ENCODE data around the gene AMHR2. TPM values are rescaled to one million over a fixed set of nuclear protein-coding genes. Genes with fewer than 3 reads are reported as not detected.
"Not testable (repeated sequence)": the region's sequence is repeated elsewhere in the genome, so short reads cannot be mapped to it uniquely, and the experiment has no call there.

AMHR2 gene
- total and polyA plus RNA-seq, 2 experiments from 2014 or later = not detected

GRCh38 chr12:53402871-53403270 is 20.8 kb upstream of the AMHR2 start:
- 93 to 95% methylated on average over 7 of the region's 7 CpGs for WGBS, 2 experiments (ENCODE audit: low coverage in 1 of 2, low lambda C conversion rate in 2 of 2, missing lambda C conversion rate in 2 of 2)
- Histone ChIP-seq H4K20me1 (ENCODE audit: insufficient read depth) (no peaks in the 10 kb centered on the region), H3K9me3 (ENCODE audit: low read depth) (no peaks in the 10 kb centered on the region), H3K9me2 (ENCODE audit: insufficient read depth) (no peaks in the 10 kb centered on the region), H3K9ac (no peak overlapping the region), H3K79me2 (ENCODE audit: insufficient read depth) (peaks cover 90% of the 10 kb centered on the region), H3K4me3 (no peak overlapping the region), H3K36me3 (ENCODE audit: low read depth) (peaks cover 28% of the 10 kb centered on the region), H3K27ac (no peak overlapping the region), H2AFZ (no peak overlapping the region), H3F3A (ENCODE audit: insufficient read depth) (0 out of 2 replicates have a peak, but pooled peaks cover 4% of the 10 kb centered on the region), H3K27me3 (replicated peaks; ENCODE audit: insufficient read depth) (no peaks in the 10 kb centered on the region), H3K4me1 (ENCODE audit: insufficient read depth) (peaks cover 9% of the 10 kb centered on the region; the same call in 1 of the 2 replicates), H3K4me2 (ENCODE audit: unreplicated experiment) (no peak overlapping the region)
- no peak for TF ChIP-seq EZH2 (IDR thresholded peaks at IDR 0.05; ENCODE audit: insufficient read depth, poor library complexity, severe bottlenecking)
- TF ChIP-seq EZH2phosphoT487 (IDR thresholded peaks at IDR 0.05; ENCODE audit: insufficient read depth, low read depth) = no peak
- in situ Hi-C loops (cut with MboI) = no loop called here
- DNase-seq = no peak

- 97 to 100% methylated on average over 5 of the region's 5 CpGs for WGBS, 2 experiments (ENCODE audit: low coverage in 1 of 2, low lambda C conversion rate in 2 of 2, missing lambda C conversion rate in 2 of 2)
- Histone ChIP-seq H3K36me3 (ENCODE audit: low read depth) (peaks cover 20% of the 10 kb centered on the region; the same call in 1 of the 2 replicates), H3K27me3 (replicated peaks; ENCODE audit: insufficient read depth) (no peaks in the 10 kb centered on the region), H4K20me1 (ENCODE audit: insufficient read depth) (no peaks in the 10 kb centered on the region), H3K4me2 (ENCODE audit: unreplicated experiment) (no peak overlapping the region), H3K4me3 (no peak overlapping the region), H2AFZ (no peak overlapping the region), H3F3A (ENCODE audit: insufficient read depth) (peaks cover 8% of the 10 kb centered on the region; the same call in 1 of the 2 replicates), H3K9me2 (ENCODE audit: insufficient read depth) (no peaks in the 10 kb centered on the region), H3K79me2 (ENCODE audit: insufficient read depth) (peaks cover 11% of the 10 kb centered on the region), H3K9ac (no peak overlapping the region), H3K9me3 (ENCODE audit: low read depth) (no peaks in the 10 kb centered on the region), H3K4me1 (ENCODE audit: insufficient read depth) (peaks cover 13% of the 10 kb centered on the region), H3K27ac (no peak overlapping the region)
- DNase-seq = no peak
- in situ Hi-C loops (cut with MboI) = no loop called here
- TF ChIP-seq EZH2phosphoT487 (IDR thresholded peaks at IDR 0.05; ENCODE audit: insufficient read depth, low read depth) (no peak), EZH2 (IDR thresholded peaks at IDR 0.05; ENCODE audit: insufficient read depth, poor library complexity, severe bottlenecking) (no peak)
These were observed 12.7 kb upstream of the AMHR2 start for GRCh38 chr12:53410951-53411350.

- Histone ChIP-seq H3K27ac (peak overlapping the region; percentile 6; the same call in 1 of the 2 replicates), H3K79me2 (ENCODE audit: insufficient read depth) (no peaks in the 10 kb centered on the region), H4K20me1 (ENCODE audit: insufficient read depth) (no peaks in the 10 kb centered on the region), H3K4me2 (ENCODE audit: unreplicated experiment) (no peak overlapping the region), H3K4me1 (ENCODE audit: insufficient read depth) (peaks cover 13% of the 10 kb centered on the region), H3K36me3 (ENCODE audit: low read depth) (peaks cover 12% of the 10 kb centered on the region; the same call in 1 of the 2 replicates), H2AFZ (no peak overlapping the region), H3K4me3 (no peak overlapping the region), H3K9me3 (ENCODE audit: low read depth) (no peaks in the 10 kb centered on the region), H3K27me3 (replicated peaks; ENCODE audit: insufficient read depth) (no peaks in the 10 kb centered on the region), H3K9me2 (ENCODE audit: insufficient read depth) (no peaks in the 10 kb centered on the region), H3K9ac (no peak overlapping the region), H3F3A (ENCODE audit: insufficient read depth) (peaks cover 14% of the 10 kb centered on the region; the same call in 1 of the 2 replicates)
- TF ChIP-seq EZH2 (IDR thresholded peaks at IDR 0.05; ENCODE audit: insufficient read depth, poor library complexity, severe bottlenecking) (no peak), EZH2phosphoT487 (IDR thresholded peaks at IDR 0.05; ENCODE audit: insufficient read depth, low read depth) (no peak)
- DNase-seq = no peak
- in situ Hi-C loops (cut with MboI) = no loop called here
- 59 to 63% methylated on average over 3 of the region's 3 CpGs for WGBS, 2 experiments (ENCODE audit: low coverage in 1 of 2, low lambda C conversion rate in 2 of 2, missing lambda C conversion rate in 2 of 2)
These were observed 10.0 kb upstream of the AMHR2 start for GRCh38 chr12:53413485-53414204.

- Histone ChIP-seq H3K9me3 (ENCODE audit: low read depth) (no peaks in the 10 kb centered on the region), H3K9ac (no peak overlapping the region), H3F3A (ENCODE audit: insufficient read depth) (peaks cover 14% of the 10 kb centered on the region; the same call in 1 of the 2 replicates), H4K20me1 (ENCODE audit: insufficient read depth) (no peaks in the 10 kb centered on the region), H3K79me2 (ENCODE audit: insufficient read depth) (no peaks in the 10 kb centered on the region), H2AFZ (no peak overlapping the region), H3K4me3 (no peak overlapping the region), H3K9me2 (ENCODE audit: insufficient read depth) (no peaks in the 10 kb centered on the region), H3K4me1 (ENCODE audit: insufficient read depth) (peaks cover 13% of the 10 kb centered on the region), H3K27me3 (replicated peaks; ENCODE audit: insufficient read depth) (no peaks in the 10 kb centered on the region), H3K36me3 (ENCODE audit: low read depth) (peaks cover 4% of the 10 kb centered on the region; the same call in 1 of the 2 replicates), H3K27ac (no peak overlapping the region), H3K4me2 (ENCODE audit: unreplicated experiment) (no peak overlapping the region)
- 18 to 31% methylated on average over 3 of the region's 3 CpGs for WGBS, 2 experiments (ENCODE audit: low coverage in 1 of 2, low lambda C conversion rate in 2 of 2, missing lambda C conversion rate in 2 of 2)
- no peak for TF ChIP-seq EZH2 (IDR thresholded peaks at IDR 0.05; ENCODE audit: insufficient read depth, poor library complexity, severe bottlenecking)
- no peak for TF ChIP-seq EZH2phosphoT487 (IDR thresholded peaks at IDR 0.05; ENCODE audit: insufficient read depth, low read depth)
- in situ Hi-C loops (cut with MboI) = no loop called here
- no peak for DNase-seq
These were observed 8.8 kb upstream of the AMHR2 start for GRCh38 chr12:53414756-53415417.

GRCh38 chr12:53415752-53416389 is 7.8 kb upstream of the AMHR2 start:
- not testable (repeated sequence) for DNase-seq; H3K4me2 ChIP-seq (ENCODE audit: unreplicated experiment)

GRCh38 chr12:53417291-53417816 is 6.3 kb upstream of the AMHR2 start:
- in situ Hi-C loops (cut with MboI); H3K9ac ChIP-seq; H3K27me3 ChIP-seq (replicated peaks; ENCODE audit: insufficient read depth); H3F3A ChIP-seq (ENCODE audit: insufficient read depth); H3K36me3 ChIP-seq (ENCODE audit: low read depth); H2AFZ ChIP-seq; H3K9me3 ChIP-seq (ENCODE audit: low read depth); H3K4me3 ChIP-seq; DNase-seq; H3K79me2 ChIP-seq (ENCODE audit: insufficient read depth); H3K9me2 ChIP-seq (ENCODE audit: insufficient read depth); H3K4me2 ChIP-seq (ENCODE audit: unreplicated experiment); H3K27ac ChIP-seq; H4K20me1 ChIP-seq (ENCODE audit: insufficient read depth): not testable (repeated sequence)
- H3K4me1 ChIP-seq (ENCODE audit: insufficient read depth) = peaks cover 19% of the 10 kb centered on the region
- 83 to 87% methylated on average over 9 of the region's 9 CpGs for WGBS, 2 experiments (ENCODE audit: low coverage in 1 of 2, low lambda C conversion rate in 2 of 2, missing lambda C conversion rate in 2 of 2)

More at GRCh38 chr12:53415752-53416389, 7.8 kb upstream of the AMHR2 start:
- H3K4me3 ChIP-seq; in situ Hi-C loops (cut with MboI); H2AFZ ChIP-seq; H3K36me3 ChIP-seq (ENCODE audit: low read depth); H3K27ac ChIP-seq; H3K9me2 ChIP-seq (ENCODE audit: insufficient read depth); H4K20me1 ChIP-seq (ENCODE audit: insufficient read depth); H3K9me3 ChIP-seq (ENCODE audit: low read depth); H3K9ac ChIP-seq; H3K79me2 ChIP-seq (ENCODE audit: insufficient read depth); H3K27me3 ChIP-seq (replicated peaks; ENCODE audit: insufficient read depth): not testable (repeated sequence)
- Histone ChIP-seq H3K4me1 (ENCODE audit: insufficient read depth) (peaks cover 13% of the 10 kb centered on the region), H3F3A (ENCODE audit: insufficient read depth) (peaks cover 14% of the 10 kb centered on the region; the same call in 1 of the 2 replicates)
- WGBS, 2 experiments (ENCODE audit: low coverage in 1 of 2, low lambda C conversion rate in 2 of 2, missing lambda C conversion rate in 2 of 2) = 72 to 83% methylated on average over 2 of the region's 2 CpGs
